GM12891 (cell line): Measurements from ENCODE around the gene KLC4.

Experiments used
- PAX5 ChIP-seq: IDR thresholded peaks from 2 replicates; pipeline ENCODE4 v1.6.1; 2011; ENCODE audit warnings: low read length, moderate library complexity, mild to moderate bottlenecking; ENCODE audit not compliant: insufficient read depth, severe bottlenecking
- POLR2A ChIP-seq: IDR thresholded peaks from 2 replicates; pipeline ENCODE4 v1.6.1; 2011; ENCODE audit warnings: low read depth, low read length, control low read depth
- POLR2AphosphoS5 ChIP-seq: IDR thresholded peaks from 2 replicates; pipeline ENCODE4 v1.6.1; 2011; ENCODE audit warnings: low read depth, low read length, control low read depth
- TAF1 ChIP-seq: IDR thresholded peaks from 2 replicates; pipeline ENCODE4 v1.6.1; 2011; ENCODE audit warnings: low read depth, low read length, control low read depth

DNA sequence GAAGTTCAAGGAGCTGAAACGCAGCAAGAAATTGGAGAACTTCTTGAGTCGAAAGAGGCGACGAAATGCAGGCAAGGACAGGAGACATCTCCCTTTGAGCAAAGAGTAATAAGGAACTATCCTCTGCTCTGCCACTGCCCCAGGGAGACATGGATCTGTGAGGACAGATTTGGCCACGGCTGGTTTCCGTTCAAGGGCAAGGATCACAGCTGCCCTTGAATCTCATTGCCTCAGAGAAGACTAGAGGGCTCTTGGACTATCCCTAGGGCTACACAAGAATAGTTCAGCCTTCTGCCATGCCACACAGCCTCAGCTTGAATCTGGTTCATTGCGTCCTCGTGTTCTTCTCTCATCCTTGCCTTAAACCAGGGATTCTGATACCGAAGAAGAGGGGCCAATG, 30.3 kb upstream of the KLC4 start:
- no peak for TF ChIP-seq POLR2A
- no peak for TF ChIP-seq POLR2AphosphoS5
- TF ChIP-seq TAF1: no peak
- no peak for TF ChIP-seq PAX5
